H1 (cell line): ENCODE results near the gene HSH2D. TPM values are rescaled to one million over a fixed set of nuclear protein-coding genes. Genes with fewer than 3 reads are reported as not detected.

Experiments
- CTCF ChIA-PET: fragments of 300-600 bp; sonication (Branson Sonifier 250); formaldehyde crosslinking; loops from one replicate; lab custom pipeline; 2021; ENCODE audit not compliant: partially characterized antibody; lab: Charles Lee
- POLR2A ChIA-PET: fragments of 300-600 bp; sonication (Branson Sonifier 250); formaldehyde crosslinking; loops from one replicate; lab custom pipeline; 2021; ENCODE audit warnings: inconsistent platforms; ENCODE audit not compliant: partially characterized antibody; lab: Charles Lee
- DNase-seq, 2 experiments: peaks; one replicate each; pipeline versions ENCODE4 v3.0.0 to v3.0.0-alpha.2; 2010 to 2022; ENCODE audit warnings: low spot score in 2 of 2, low read depth in 1 of 2, mixed read lengths in 1 of 2
- FAIRE-seq: peaks from 2 replicates; lab custom pipeline; 2011; peaks lifted over from hg19 to GRCh38; lab: Jason Lieb, UNC
- H2AFZ ChIP-seq: 2 replicates; pipeline ENCODE4 v1.8.1; 2012; ENCODE audit warnings: low read length, inconsistent platforms
- H2AK5ac ChIP-seq: 2 replicates; pipeline ENCODE4 v1.6.1; 2013; ENCODE audit warnings: low read depth, low read length
- H2BK120ac ChIP-seq: replicated peaks from 2 replicates; pipeline ENCODE3; 2013; ENCODE audit warnings: low read depth, low read length, inconsistent platforms
- H2BK12ac ChIP-seq: 2 replicates; pipeline ENCODE4 v1.6.1; 2013; ENCODE audit warnings: low read depth, low read length
- H2BK15ac ChIP-seq: 2 replicates; pipeline ENCODE4 v1.6.1; 2013; ENCODE audit warnings: low read length
- H2BK20ac ChIP-seq: 2 replicates; pipeline ENCODE4 v1.6.1; 2013; ENCODE audit warnings: low read length
- H2BK5ac ChIP-seq: 2 replicates; pipeline ENCODE4 v1.6.1; 2013; ENCODE audit warnings: low read depth, low read length
- H3K14ac ChIP-seq: 2 replicates; pipeline ENCODE4 v1.6.1; 2013; ENCODE audit warnings: inconsistent platforms; ENCODE audit not compliant: insufficient read length
- H3K18ac ChIP-seq: 2 replicates; pipeline ENCODE4 v1.6.1; 2013; ENCODE audit warnings: low read length; ENCODE audit errors: extremely low read depth
- H3K23ac ChIP-seq: 2 replicates; pipeline ENCODE4 v1.6.1; 2013; ENCODE audit warnings: inconsistent platforms; ENCODE audit not compliant: insufficient read length
- H3K23me2 ChIP-seq: 2 replicates; pipeline ENCODE4 v1.6.1; 2013; ENCODE audit warnings: low read depth, low read length
- H3K27ac ChIP-seq: 2 replicates; pipeline ENCODE4 v1.6.1; 2011; ENCODE audit warnings: low read depth, low read length, inconsistent platforms
- H3K27me3 ChIP-seq, 4 experiments: replicated peaks in 1 of 4; 1 replicate in 1 of 4; 2 replicates in 3 of 4; pipeline versions ENCODE4 v1.6.1 to v1.8.1; 2011 to 2013; ENCODE audit warnings: low read length in 3 of 4, mild to moderate bottlenecking in 3 of 4, inconsistent platforms in 2 of 4, mixed read lengths in 2 of 4, moderate library complexity in 1 of 4; ENCODE audit not compliant: control insufficient read depth in 3 of 4, insufficient read depth in 3 of 4; ENCODE audit errors: extremely low read depth in 1 of 4
- H3K36me3 ChIP-seq, 4 experiments: 2 replicates each; pipeline versions ENCODE4 v1.6.1 to v1.8.1; 2011 to 2013; ENCODE audit warnings: mild to moderate bottlenecking in 4 of 4, low read length in 3 of 4, moderate library complexity in 2 of 4, control low read depth in 1 of 4, inconsistent platforms in 1 of 4; ENCODE audit not compliant: insufficient read depth in 4 of 4, control insufficient read depth in 2 of 4
- H3K4ac ChIP-seq: replicated peaks from 2 replicates; pipeline ENCODE3; 2013; ENCODE audit warnings: low read length, low read depth, mixed read lengths, inconsistent platforms; ENCODE audit not compliant: insufficient read length
- H3K4me1 ChIP-seq, 4 experiments: replicated peaks in 1 of 4; 1 replicate in 1 of 4; 2 replicates in 3 of 4; pipeline versions ENCODE4 v1.6.1 to v1.8.1; 2011 to 2013; ENCODE audit warnings: low read length in 3 of 4, inconsistent platforms in 2 of 4, mixed read lengths in 1 of 4; ENCODE audit not compliant: insufficient read depth in 4 of 4, control insufficient read depth in 3 of 4
- H3K4me2 ChIP-seq, 2 experiments: 2 replicates each; pipeline versions ENCODE4 v1.6.1 to v1.8.1; 2011 to 2013; ENCODE audit warnings: low read depth in 2 of 2, low read length in 2 of 2, control low read depth in 1 of 2, inconsistent platforms in 1 of 2, mild to moderate bottlenecking in 1 of 2; ENCODE audit not compliant: insufficient read depth in 1 of 2
- H3K4me3 ChIP-seq, 4 experiments: fragments of 200-600, 300-600 bp in 1 of 4; sonication (generic), shearing (Covaris generic), sonication (Bioruptor Twin) in 1 of 4; 2 replicates each; pipeline versions ENCODE4 v1.5.1 to v1.8.1; 2011 to 2016; ENCODE audit warnings: low read length in 4 of 4, low read depth in 3 of 4, control low read depth in 2 of 4, inconsistent platforms in 2 of 4, mild to moderate bottlenecking in 2 of 4, mixed read lengths in 1 of 4, moderate library complexity in 1 of 4; ENCODE audit not compliant: insufficient read depth in 2 of 4; ENCODE audit errors: extremely low read depth in 1 of 4
- H3K56ac ChIP-seq: replicated peaks from 2 replicates; pipeline ENCODE3; 2013; ENCODE audit warnings: low read depth, mild to moderate bottlenecking, mixed read lengths, low read length, inconsistent platforms; ENCODE audit not compliant: insufficient read length
- H3K79me1 ChIP-seq: 2 replicates; pipeline ENCODE4 v1.6.1; 2013; ENCODE audit warnings: low read depth, low read length, control low read depth
- H3K79me2 ChIP-seq, 2 experiments: 2 replicates each; pipeline versions ENCODE4 v1.6.1 to v1.8.1; 2012 to 2013; ENCODE audit warnings: low read length in 2 of 2, mild to moderate bottlenecking in 2 of 2, inconsistent platforms in 1 of 2; ENCODE audit not compliant: insufficient read depth in 2 of 2, control insufficient read depth in 1 of 2
- H3K9ac ChIP-seq, 4 experiments: replicated peaks in 1 of 4; 1 replicate in 1 of 4; 2 replicates in 3 of 4; pipeline versions ENCODE4 v1.6.1 to v1.8.1; 2011 to 2013; ENCODE audit warnings: low read depth in 3 of 4, low read length in 3 of 4, control low read depth in 2 of 4, mild to moderate bottlenecking in 2 of 4, moderate library complexity in 2 of 4, inconsistent platforms in 1 of 4; ENCODE audit errors: extremely low read depth in 1 of 4
- H3K9me3 ChIP-seq, 2 experiments: 2 replicates each; pipeline versions ENCODE4 v1.6.1 to v1.8.1; 2012 to 2013; ENCODE audit warnings: mild to moderate bottlenecking in 2 of 2, moderate library complexity in 2 of 2, control low read depth in 1 of 2, inconsistent platforms in 1 of 2, low read depth in 1 of 2, low read length in 1 of 2, mixed read lengths in 1 of 2; ENCODE audit not compliant: insufficient read depth in 2 of 2
- H4K20me1 ChIP-seq, 2 experiments: replicated peaks in 1 of 2; 2 replicates each; pipeline versions ENCODE3 to v1.8.1; 2011 to 2013; ENCODE audit warnings: inconsistent platforms in 2 of 2, low read length in 2 of 2, mild to moderate bottlenecking in 1 of 2; ENCODE audit not compliant: insufficient read depth in 2 of 2, control insufficient read depth in 1 of 2
- H4K5ac ChIP-seq: 2 replicates; pipeline ENCODE4 v1.6.1; 2013; ENCODE audit warnings: low read length, low read depth, mixed read lengths, inconsistent platforms; ENCODE audit not compliant: insufficient read length
- H4K8ac ChIP-seq: 2 replicates; pipeline ENCODE4 v1.8.0; 2013; ENCODE audit warnings: mild to moderate bottlenecking, moderate library complexity, low read length, inconsistent platforms; ENCODE audit not compliant: insufficient read depth; ENCODE audit errors: extremely low read depth
- H4K91ac ChIP-seq: replicated peaks from 2 replicates; pipeline ENCODE3; 2013; ENCODE audit warnings: low read length, mixed read lengths, inconsistent platforms; ENCODE audit not compliant: insufficient read length
- USF2 ChIP-seq: IDR thresholded peaks from 2 replicates; pipeline ENCODE4 v1.6.1; 2011; ENCODE audit warnings: low read length, improper control_type of control experiment
- WGBS, 2 experiments: shearing (Covaris generic) in 1 of 2; methylation state at CpG; one replicate each; pipeline versions ENCODE4 v1.1.6 to v1.1.7; 2013 to 2015; ENCODE audit warnings: low lambda C conversion rate in 2 of 2, mixed read lengths in 2 of 2, inconsistent platforms in 1 of 2, low coverage in 1 of 2, missing lambda C conversion rate in 1 of 2; ENCODE audit not compliant: insufficient replicate concordance in 2 of 2, insufficient coverage in 1 of 2, insufficient read length in 1 of 2; ENCODE audit errors: extremely low coverage in 1 of 2, missing lambda C conversion rate in 1 of 2; 5-methylcytosine and 5-hydroxymethylcytosine counted together
- polyA plus RNA-seq, 7 experiments: library from polyadenylated mRNA; depleted of rRNA in 3 of 7; stranded (reverse) in 5 of 7; unstranded in 2 of 7; fragments of >200 nt in 5 of 7; fragments of 200-250 nt in 2 of 7; gene quantifications; 1 replicate in 5 of 7; 2 replicates in 1 of 7; 4 replicates in 1 of 7; pipeline versions ENCODE4 v1.2.1 to v1.2.3, GENCODE V29; 2011 to 2013; ENCODE audit warnings: missing spikeins in 2 of 7, mixed read lengths in 2 of 7
- total RNA-seq: library from RNA; stranded (reverse); fragmentation: NEBNext Ultra II Directional; extraction: Animal tissue kit (Norgen Biotek cat#: 25700); gene quantifications from 2 replicates; pipeline ENCODE4 v1.2.1, GENCODE V29; 2021

The HSH2D gene
- total and polyA plus RNA-seq, 2 of the 8 experiments (the other 6 are each of a cell fraction or from before 2014, with no cell fraction given) = 0.67 to 1.6 TPM

GRCh38 chr19:16207063-16207462 is 63.6 kb downstream of the HSH2D start:
- H3K27me3 ChIP-seq = no peaks in the 10 kb centered on the region
- H3K14ac ChIP-seq = no peak overlapping the region
- H2BK120ac ChIP-seq = no peak overlapping the region
- no peak overlapping the region for H2AK5ac ChIP-seq
- H3K56ac ChIP-seq = no peak overlapping the region
- H2BK5ac ChIP-seq = no peak overlapping the region
- CTCF ChIA-PET = interaction anchor here (1.2 to 1.4 kb wide), 2 partner anchors 38 to 176 kb away, joined by 3 to 4 read pairs; no protein-coding TSS in a partner anchor
- no peak for FAIRE-seq
- no peaks in the 10 kb centered on the region for H3K79me1 ChIP-seq
- peaks cover 2 to 3% of the 10 kb centered on the region in 2 experiments for H4K20me1 ChIP-seq
- H3K23me2 ChIP-seq = no peaks in the 10 kb centered on the region
- 91% methylated on average over 10 of the region's 10 CpGs; no CpG with 5 or more reads in 1 of the 2 experiments for WGBS, 2 experiments
- POLR2A ChIA-PET = interaction anchor here (0.8 to 1.2 kb wide), 2 partner anchors 16 to 22 kb away, joined by 3 read pairs; partner anchors contain the start of gene FAM32A
- no peak overlapping the region for H3K23ac ChIP-seq
- no peaks in the 10 kb centered on the region for H3K4me1 ChIP-seq
- no peak for DNase-seq
- H2BK12ac ChIP-seq = no peak overlapping the region
- no peaks in the 10 kb centered on the region for H3K79me2 ChIP-seq
- H3K27ac ChIP-seq = no peak overlapping the region
- H3K9me3 ChIP-seq = no peaks in the 10 kb centered on the region
- TF ChIP-seq USF2 = no peak
- H3K4me3 ChIP-seq = no peak overlapping the region
- H2BK15ac ChIP-seq = no peak overlapping the region
- H3K36me3 ChIP-seq = peaks cover 0 to 11% (median 3%) of the 10 kb centered on the region in 4 experiments; a peak in 4 of 8 replicates
- H4K91ac ChIP-seq = no peak overlapping the region
- H3K4ac ChIP-seq = no peak overlapping the region
- no peak overlapping the region for H3K9ac ChIP-seq
- no peak overlapping the region for H2BK20ac ChIP-seq
- no peak overlapping the region for H4K5ac ChIP-seq
- H3K18ac ChIP-seq = no peak overlapping the region
- no peak overlapping the region for H4K8ac ChIP-seq
- no peak overlapping the region for H2AFZ ChIP-seq
- H3K4me2 ChIP-seq = no peak overlapping the region
